GM18520 (cell line): ENCODE results near the gene TBC1D22A.
"Not testable (repeated sequence)": the region's sequence is repeated elsewhere in the genome, so short reads cannot be mapped to it uniquely, and the experiment has no call there.

Experiments used
- ATAC-seq: cut with Tn5 transposase; IDR thresholded peaks from one replicate; pipeline ENCODE4 v1.9.1; 2021; ENCODE audit not compliant: unreplicated experiment

The TBC1D22A gene

GRCh38 chr22:47040486-47041270 is 278.2 kb downstream of the TBC1D22A start:
- ATAC-seq: no peak

- ATAC-seq: no peak
Observed at GRCh38 chr22:47041271-47042115, 279.0 kb downstream of the TBC1D22A start.

- ATAC-seq: no peak
Observed at GRCh38 chr22:47042116-47042825, 279.8 kb downstream of the TBC1D22A start.

- ATAC-seq: no peak
Observed at GRCh38 chr22:47042861-47043496, 280.5 kb downstream of the TBC1D22A start.

- no peak for ATAC-seq
Observed at GRCh38 chr22:47043835-47044721, 281.6 kb downstream of the TBC1D22A start.

- ATAC-seq: no peak
Observed at GRCh38 chr22:47044722-47045535, 282.5 kb downstream of the TBC1D22A start.

- no peak for ATAC-seq
Observed at GRCh38 chr22:47045691-47046410, 283.4 kb downstream of the TBC1D22A start.

GRCh38 chr22:47046411-47047065 is 284.1 kb downstream of the TBC1D22A start:
- no peak for ATAC-seq

GRCh38 chr22:47047321-47048122 is 285.1 kb downstream of the TBC1D22A start:
- ATAC-seq: no peak

GRCh38 chr22:47048123-47049077 is 285.9 kb downstream of the TBC1D22A start:
- ATAC-seq: no peak

- ATAC-seq: no peak
Observed at GRCh38 chr22:47049078-47049624, 286.7 kb downstream of the TBC1D22A start.

GRCh38 chr22:47049736-47050400 is 287.4 kb downstream of the TBC1D22A start:
- not testable (repeated sequence) for ATAC-seq

- no peak for ATAC-seq
Observed at GRCh38 chr22:47050401-47051051, 288.1 kb downstream of the TBC1D22A start.

GRCh38 chr22:47051441-47052071 is 289.1 kb downstream of the TBC1D22A start:
- no peak for ATAC-seq
